Measurements from ENCODE around the gene CHFR.

- TF ChIP-seq, protein P1, sequence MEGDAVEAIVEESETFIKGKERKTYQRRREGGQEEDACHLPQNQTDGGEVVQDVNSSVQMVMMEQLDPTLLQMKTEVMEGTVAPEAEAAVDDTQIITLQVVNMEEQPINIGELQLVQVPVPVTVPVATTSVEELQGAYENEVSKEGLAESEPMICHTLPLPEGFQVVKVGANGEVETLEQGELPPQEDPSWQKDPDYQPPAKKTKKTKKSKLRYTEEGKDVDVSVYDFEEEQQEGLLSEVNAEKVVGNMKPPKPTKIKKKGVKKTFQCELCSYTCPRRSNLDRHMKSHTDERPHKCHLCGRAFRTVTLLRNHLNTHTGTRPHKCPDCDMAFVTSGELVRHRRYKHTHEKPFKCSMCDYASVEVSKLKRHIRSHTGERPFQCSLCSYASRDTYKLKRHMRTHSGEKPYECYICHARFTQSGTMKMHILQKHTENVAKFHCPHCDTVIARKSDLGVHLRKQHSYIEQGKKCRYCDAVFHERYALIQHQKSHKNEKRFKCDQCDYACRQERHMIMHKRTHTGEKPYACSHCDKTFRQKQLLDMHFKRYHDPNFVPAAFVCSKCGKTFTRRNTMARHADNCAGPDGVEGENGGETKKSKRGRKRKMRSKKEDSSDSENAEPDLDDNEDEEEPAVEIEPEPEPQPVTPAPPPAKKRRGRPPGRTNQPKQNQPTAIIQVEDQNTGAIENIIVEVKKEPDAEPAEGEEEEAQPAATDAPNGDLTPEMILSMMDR (IDR thresholded peaks at IDR 0.05) = no peak
- TF ChIP-seq POLR2A (IDR thresholded peaks at IDR 0.05) (no peak), EP300 (IDR thresholded peaks at IDR 0.05) (no peak), POLR2AphosphoS5 (IDR thresholded peaks at IDR 0.05) (no peak)
These were observed 25.8 kb downstream of the CHFR start for GRCh38 chr12:132861558-132861957.

All from stomach (tissue), 4 donors.